Large intestine (tissue), 3 donors: ENCODE results near the gene NRXN3. TPM values are rescaled to one million over a fixed set of nuclear protein-coding genes. Genes with fewer than 3 reads are reported as not detected.
A peak's percentile ranks its signal among the peaks of the same experiment; 100 is the strongest.

Experiments
- DNase-seq, 2 donors: peaks; one replicate each; pipeline versions ENCODE4 v3.0.0 to v3.0.0-alpha.2; 2013
- H3K27ac ChIP-seq: one replicate; pipeline ENCODE4 v1.5.1; 2013; ENCODE audit warnings: low read length
- H3K27me3 ChIP-seq: 2 replicates; pipeline ENCODE4 v1.6.1; 2013; ENCODE audit warnings: low read length; ENCODE audit not compliant: control insufficient read depth, insufficient read depth
- H3K36me3 ChIP-seq: 2 replicates; pipeline ENCODE4 v1.6.1; 2013; ENCODE audit warnings: low read length; ENCODE audit not compliant: control insufficient read depth, insufficient read depth
- H3K4me1 ChIP-seq: one replicate; pipeline ENCODE4 v1.6.1; 2013; ENCODE audit warnings: low read length; ENCODE audit not compliant: control insufficient read depth, insufficient read depth
- H3K4me3 ChIP-seq: one replicate; pipeline ENCODE4 v1.5.1; 2013; ENCODE audit warnings: low read length
- H3K9me3 ChIP-seq: one replicate; pipeline ENCODE4 v1.6.1; 2013; ENCODE audit warnings: mild to moderate bottlenecking, low read depth, low read length, moderate library complexity; ENCODE audit not compliant: control insufficient read depth
- WGBS: methylation state at CpG from one replicate; pipeline ENCODE4 v1.1.5; 2013; ENCODE audit warnings: low lambda C conversion rate; ENCODE audit not compliant: insufficient coverage; 5-methylcytosine and 5-hydroxymethylcytosine counted together
- polyA plus RNA-seq: library from polyadenylated mRNA; unstranded; fragments of 120-200 nt; gene quantifications from one replicate; pipeline ENCODE4 v1.2.1, GENCODE V29; 2013

The NRXN3 gene
- polyA plus RNA-seq, 1 donor: 12.8 TPM

DNA sequence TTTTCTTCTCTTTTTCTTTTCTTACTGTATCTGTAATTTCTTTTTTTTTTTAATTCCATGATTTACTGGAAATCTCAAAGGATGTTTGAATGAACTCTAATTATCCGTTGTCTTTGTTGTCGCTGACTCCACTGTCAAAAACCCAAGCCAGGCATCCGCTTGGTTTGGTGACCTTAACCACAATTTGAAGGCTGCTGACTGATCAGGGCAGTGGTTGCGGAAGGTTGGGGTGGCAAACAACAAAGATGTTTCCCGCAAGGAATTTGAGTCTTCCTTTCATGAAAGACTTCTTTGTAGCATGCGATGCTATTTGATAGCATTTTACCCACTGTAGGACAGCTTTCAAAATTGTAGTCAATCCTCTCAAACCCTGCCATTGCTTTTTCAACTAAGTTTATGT lies 1027.3 kb downstream of the NRXN3 start:
- DNase-seq: no peak
- Histone ChIP-seq H3K27me3 (no peaks in the 10 kb centered on the region), H3K9me3 (no peaks in the 10 kb centered on the region), H3K27ac (no peak overlapping the region), H3K4me3 (no peak overlapping the region), H3K4me1 (peaks cover 7% of the 10 kb centered on the region), H3K36me3 (no peaks in the 10 kb centered on the region)
- WGBS: 100% methylated on average over 1 of the region's 6 CpGs

DNA sequence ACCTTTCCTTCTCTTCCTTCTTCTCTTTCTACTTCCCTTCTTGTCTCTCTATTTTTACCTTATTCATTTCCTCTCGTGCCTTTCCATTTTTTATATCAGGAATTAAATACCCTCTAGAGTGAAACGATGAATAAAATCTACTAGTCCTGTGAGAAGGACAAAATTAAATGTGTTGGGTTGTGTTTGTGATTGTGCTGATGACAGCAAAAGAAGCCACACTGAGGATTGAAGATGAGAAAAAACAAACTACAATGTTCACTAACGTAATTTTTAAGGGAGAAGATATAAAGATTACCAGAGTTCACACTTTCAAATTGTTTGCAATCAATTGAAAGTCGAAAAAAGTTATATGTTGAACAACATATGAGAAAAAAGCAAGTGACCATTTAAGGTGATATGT lies 1029.0 kb downstream of the NRXN3 start:
- no peak for DNase-seq
- no peaks in the 10 kb centered on the region for H3K27me3 ChIP-seq
- 97% methylated on average over 4 of the region's 4 CpGs for WGBS
- no peaks in the 10 kb centered on the region for H3K36me3 ChIP-seq
- H3K9me3 ChIP-seq: no peaks in the 10 kb centered on the region
- H3K4me3 ChIP-seq: no peak overlapping the region
- no peak overlapping the region for H3K27ac ChIP-seq
- peaks cover 7% of the 10 kb centered on the region for H3K4me1 ChIP-seq

DNA sequence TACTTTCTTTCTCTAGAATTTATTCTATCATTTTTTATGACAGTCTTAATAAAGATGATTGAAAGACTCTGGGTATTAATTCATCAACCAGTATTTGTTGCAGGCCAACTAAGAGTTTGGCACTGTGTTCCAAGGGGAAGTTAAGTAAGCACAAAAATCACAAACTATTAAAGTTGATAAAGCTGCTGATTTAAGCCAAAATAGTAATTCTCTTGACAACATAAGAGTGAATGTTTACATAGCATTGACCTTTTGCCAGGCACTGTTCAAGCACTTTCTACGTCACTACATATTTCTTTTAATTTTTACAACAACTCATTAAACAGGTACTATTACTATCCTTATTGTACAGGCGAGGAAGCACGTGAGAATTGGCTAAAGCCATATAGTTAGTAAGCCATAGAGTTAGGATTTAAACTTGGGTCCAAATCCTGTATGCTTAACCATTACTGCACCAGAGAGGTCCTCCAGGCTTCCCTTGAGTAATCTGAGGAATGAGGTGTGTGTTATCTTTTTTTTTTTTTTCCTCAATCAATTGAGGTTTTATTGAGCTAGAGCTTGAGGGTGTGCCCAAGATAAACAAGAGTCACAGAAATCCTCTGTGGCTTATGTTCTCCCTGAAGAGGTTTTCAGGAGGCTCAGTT lies 1031.5 kb downstream of the NRXN3 start:
- peak; percentile 74 to 93 for DNase-seq
- Histone ChIP-seq H3K27me3 (no peaks in the 10 kb centered on the region), H3K9me3 (no peaks in the 10 kb centered on the region), H3K4me3 (no peak overlapping the region), H3K36me3 (no peaks in the 10 kb centered on the region), H3K4me1 (peaks cover 7% of the 10 kb centered on the region), H3K27ac (peak overlapping the region; percentile 41)
- WGBS: no CpG with 5 or more reads among the region's 3 CpGs

DNA sequence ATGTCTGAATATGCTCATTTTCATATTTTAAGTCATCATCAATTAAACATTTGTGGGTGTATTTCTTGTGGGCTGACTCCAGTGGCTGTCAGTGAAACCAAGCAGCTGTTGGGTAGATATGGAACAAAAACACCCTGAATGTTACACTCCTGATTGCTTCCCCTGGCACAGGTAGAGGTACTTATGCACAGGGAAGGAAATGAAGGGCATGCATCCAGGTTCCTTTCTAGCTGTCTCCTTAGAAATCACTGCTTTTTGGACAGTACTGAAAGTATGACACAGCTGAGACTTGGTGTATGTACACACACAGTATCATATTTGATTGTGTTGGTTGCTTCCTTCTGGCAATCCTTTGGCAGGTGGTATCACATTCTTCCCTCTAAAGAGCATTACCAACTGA lies 1034.4 kb downstream of the NRXN3 start:
- no peak for DNase-seq
- Histone ChIP-seq H3K36me3 (no peaks in the 10 kb centered on the region), H3K4me1 (peaks cover 7% of the 10 kb centered on the region), H3K9me3 (no peaks in the 10 kb centered on the region), H3K4me3 (no peak overlapping the region), H3K27me3 (no peaks in the 10 kb centered on the region), H3K27ac (no peak overlapping the region)

DNA sequence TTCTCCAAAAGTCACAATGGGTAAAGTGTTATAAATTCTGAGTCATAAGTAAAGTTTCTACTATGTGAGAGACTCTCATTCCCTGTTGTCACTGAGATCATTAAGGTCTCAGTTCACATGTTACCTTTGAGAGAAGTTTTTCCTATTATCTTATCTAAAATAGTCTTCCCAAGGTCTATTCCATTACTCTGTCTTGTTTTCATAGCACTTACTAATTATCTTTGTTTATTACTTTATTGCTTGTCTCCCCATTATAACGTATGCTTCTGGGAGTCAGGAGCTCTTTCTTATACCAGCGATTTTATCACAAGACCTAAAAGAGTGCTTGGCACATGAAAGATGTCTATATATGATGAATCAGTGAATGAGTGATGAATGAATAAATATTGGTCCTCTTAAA lies 1039.2 kb downstream of the NRXN3 start:
- H3K9me3 ChIP-seq: no peaks in the 10 kb centered on the region
- H3K4me3 ChIP-seq: no peak overlapping the region
- 0% methylated on average over 1 of the region's 2 CpGs for WGBS
- H3K4me1 ChIP-seq: no peaks in the 10 kb centered on the region
- no peaks in the 10 kb centered on the region for H3K36me3 ChIP-seq
- no peaks in the 10 kb centered on the region for H3K27me3 ChIP-seq
- H3K27ac ChIP-seq: no peak overlapping the region
- DNase-seq: peak; percentile 7 to 66

DNA sequence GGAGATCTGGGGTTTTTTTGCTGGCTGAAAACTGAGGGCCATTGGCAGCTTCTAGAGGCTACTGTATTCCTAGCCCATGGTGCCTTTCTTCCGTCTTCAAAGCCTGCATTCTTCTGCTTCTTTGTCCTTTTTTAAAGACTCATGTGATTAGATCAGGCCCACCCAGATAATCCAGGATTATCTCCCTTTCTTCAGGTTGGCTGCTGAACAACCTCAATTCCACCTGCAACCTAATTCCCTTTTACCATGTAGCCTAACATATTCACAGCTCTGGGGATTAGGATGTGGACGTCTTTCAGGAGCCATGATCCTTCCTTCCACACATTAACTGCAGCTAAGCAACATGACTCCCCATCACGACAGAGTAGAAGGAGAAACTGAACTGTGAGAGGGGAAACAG lies 1055.6 kb downstream of the NRXN3 start:
- peaks cover 3% of the 10 kb centered on the region for H3K9me3 ChIP-seq
- H3K4me1 ChIP-seq: no peaks in the 10 kb centered on the region
- H3K36me3 ChIP-seq: no peaks in the 10 kb centered on the region
- WGBS: no CpG with 5 or more reads among the region's 3 CpGs
- peaks cover 10% of the 10 kb centered on the region for H3K27me3 ChIP-seq
- H3K4me3 ChIP-seq: no peak overlapping the region
- H3K27ac ChIP-seq: no peak overlapping the region
- no peak for DNase-seq

DNA sequence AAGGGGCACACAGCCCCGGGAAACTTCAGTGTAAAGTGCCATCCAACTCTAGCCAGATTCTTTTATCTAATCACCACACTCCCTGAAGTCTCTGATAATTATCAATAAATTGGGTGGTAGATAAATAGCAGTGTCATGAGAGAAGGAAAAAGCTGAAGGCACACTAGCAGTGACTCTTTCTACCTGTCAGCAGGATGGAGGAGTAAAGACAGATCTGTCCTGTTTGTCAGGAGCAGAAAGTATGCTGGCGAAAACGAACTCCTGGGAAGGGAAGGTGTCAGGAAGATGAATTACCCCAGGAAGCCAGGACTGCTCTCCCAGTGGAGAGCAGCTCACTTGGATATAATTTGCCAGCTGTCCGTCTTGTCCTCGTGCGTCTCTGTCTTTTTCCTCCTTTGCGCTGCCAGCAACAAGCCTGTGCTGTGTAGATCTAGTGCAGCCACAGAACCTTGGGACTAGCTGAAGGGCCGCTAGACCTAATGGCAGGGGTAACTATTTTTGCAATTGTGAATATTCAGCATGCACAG lies 1059.3 kb downstream of the NRXN3 start:
- no peaks in the 10 kb centered on the region for H3K36me3 ChIP-seq
- peaks cover 3% of the 10 kb centered on the region for H3K9me3 ChIP-seq
- H3K4me1 ChIP-seq: no peaks in the 10 kb centered on the region
- no peak for DNase-seq
- H3K4me3 ChIP-seq: no peak overlapping the region
- WGBS: no CpG with 5 or more reads among the region's 8 CpGs
- peaks cover 10% of the 10 kb centered on the region for H3K27me3 ChIP-seq
- no peak overlapping the region for H3K27ac ChIP-seq

DNA sequence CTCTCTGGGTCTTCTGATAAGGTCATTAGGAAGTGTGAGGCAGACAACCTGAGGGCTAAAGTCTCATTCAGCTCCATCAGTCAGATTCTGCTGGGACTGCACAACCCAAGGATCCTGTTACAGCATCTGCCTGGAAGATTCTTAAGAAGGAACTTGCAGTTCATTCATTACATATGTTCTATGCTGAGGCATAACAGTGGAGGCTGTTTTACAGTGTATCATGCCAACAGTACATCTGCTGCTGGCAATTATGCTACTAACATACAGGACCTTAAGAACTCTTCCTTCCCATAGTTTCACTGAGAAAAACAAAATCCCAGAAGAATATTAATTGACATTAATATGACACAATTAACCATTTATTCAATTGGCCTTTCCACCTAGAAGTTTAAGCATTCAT lies 1072.5 kb downstream of the NRXN3 start:
- H3K4me1 ChIP-seq: no peaks in the 10 kb centered on the region
- no peaks in the 10 kb centered on the region for H3K27me3 ChIP-seq
- no peaks in the 10 kb centered on the region for H3K36me3 ChIP-seq
- no peak overlapping the region for H3K27ac ChIP-seq
- H3K9me3 ChIP-seq: no peaks in the 10 kb centered on the region
- DNase-seq: no peak
- H3K4me3 ChIP-seq: no peak overlapping the region

DNA sequence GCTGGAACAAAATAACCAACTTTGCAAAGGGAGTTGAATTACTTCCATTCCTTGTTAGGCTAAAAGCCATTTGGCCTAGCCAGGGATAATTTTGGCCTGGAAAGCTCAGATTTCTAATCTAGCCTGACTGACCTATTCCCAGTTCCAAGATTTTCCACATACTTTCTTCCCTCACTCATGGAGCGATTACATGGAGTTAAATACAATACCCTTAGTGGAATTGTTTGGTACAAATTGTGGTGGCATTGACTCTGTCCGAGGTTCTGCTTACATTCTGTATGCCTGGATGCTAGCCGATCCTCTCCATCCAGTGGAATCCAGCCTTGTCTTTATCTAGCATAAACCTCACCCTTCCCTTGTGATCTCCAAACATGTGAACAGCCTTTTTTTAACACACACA lies 1076.0 kb downstream of the NRXN3 start:
- Histone ChIP-seq H3K4me3 (no peak overlapping the region), H3K27me3 (no peaks in the 10 kb centered on the region), H3K36me3 (no peaks in the 10 kb centered on the region), H3K9me3 (no peaks in the 10 kb centered on the region), H3K27ac (no peak overlapping the region), H3K4me1 (no peaks in the 10 kb centered on the region)
- 100% methylated on average over 1 of the region's 3 CpGs for WGBS
- DNase-seq: no peak

DNA sequence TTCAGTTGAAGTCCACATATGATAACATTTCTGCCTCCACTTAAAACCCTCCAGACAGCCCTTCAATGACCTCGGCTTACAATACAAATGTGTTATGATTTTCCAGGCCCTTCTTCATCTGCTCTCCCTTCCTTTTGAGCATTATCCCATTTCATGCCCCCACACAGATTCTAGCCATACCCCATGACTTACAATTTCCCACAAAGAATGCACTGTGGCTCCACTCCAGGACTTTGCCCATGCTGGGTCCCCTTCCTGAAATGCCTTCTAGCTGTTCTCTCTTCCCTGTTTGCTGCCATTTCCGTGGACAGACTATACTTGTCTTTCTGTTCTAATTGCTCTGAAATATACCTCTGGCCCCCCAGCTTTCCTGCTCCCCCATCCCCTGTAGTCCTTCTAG lies 1078.0 kb downstream of the NRXN3 start:
- Histone ChIP-seq H3K4me1 (no peaks in the 10 kb centered on the region), H3K36me3 (no peaks in the 10 kb centered on the region), H3K9me3 (no peaks in the 10 kb centered on the region), H3K27ac (no peak overlapping the region), H3K4me3 (no peak overlapping the region), H3K27me3 (no peaks in the 10 kb centered on the region)
- no peak for DNase-seq
- 81% methylated on average over 2 of the region's 2 CpGs for WGBS

DNA sequence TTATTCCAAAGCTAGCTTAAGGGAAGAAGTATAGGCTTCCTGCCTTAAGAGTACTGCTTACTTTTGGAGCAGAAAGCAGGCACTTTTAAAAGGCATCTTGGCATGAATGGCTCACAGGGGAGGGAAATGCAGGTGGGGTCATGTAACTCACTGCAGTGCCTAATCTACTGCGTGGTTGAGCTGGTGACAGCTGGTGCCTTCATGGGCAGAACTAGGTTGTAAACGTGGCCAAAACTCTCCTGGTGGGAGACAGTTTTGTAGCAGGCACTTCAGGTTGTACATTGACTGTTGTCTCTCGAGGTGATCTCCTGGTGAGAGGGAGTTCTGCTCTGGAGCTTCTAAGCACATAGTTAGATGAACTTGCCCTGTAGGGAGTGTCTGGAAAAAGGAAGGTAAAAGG lies 1078.6 kb downstream of the NRXN3 start:
- WGBS: 40% methylated on average over 1 of the region's 3 CpGs
- no peaks in the 10 kb centered on the region for H3K9me3 ChIP-seq
- no peak overlapping the region for H3K4me3 ChIP-seq
- H3K4me1 ChIP-seq: no peaks in the 10 kb centered on the region
- no peak overlapping the region for H3K27ac ChIP-seq
- no peaks in the 10 kb centered on the region for H3K36me3 ChIP-seq
- H3K27me3 ChIP-seq: peaks cover 2% of the 10 kb centered on the region
- no peak for DNase-seq
